ENCODE measurements around the gene FBXL2.

Gene FBXL2

DNA sequence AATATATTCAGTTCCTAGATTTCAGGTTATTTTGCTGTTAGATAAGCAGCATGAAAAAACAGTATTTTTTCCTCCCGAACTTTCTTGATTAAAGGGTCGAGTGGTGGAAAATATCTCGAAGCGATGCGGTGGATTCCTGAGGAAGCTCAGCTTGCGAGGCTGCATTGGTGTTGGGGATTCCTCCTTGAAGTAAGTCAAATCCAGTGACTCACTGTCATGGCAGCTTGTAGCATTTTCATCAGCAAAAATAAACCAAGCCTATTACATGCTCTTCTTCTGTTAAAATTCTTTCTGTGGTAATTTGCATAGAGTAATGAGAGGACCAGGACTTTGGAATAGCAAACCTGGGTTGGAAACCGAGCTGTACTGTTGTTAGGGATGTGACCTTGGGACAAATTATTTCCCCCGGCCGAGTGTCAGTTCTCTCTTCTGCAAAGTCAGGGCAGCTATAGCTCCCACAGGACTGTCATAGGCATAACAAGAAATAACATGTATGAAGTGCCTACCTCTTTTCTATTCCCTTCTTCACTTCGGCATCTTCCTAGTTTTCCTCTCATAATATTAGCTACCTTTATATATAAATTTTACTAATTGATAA lies 87.4 kb downstream of the FBXL2 start:
- CTCF ChIA-PET = interaction anchor here (0.5 to 1.1 kb wide), 3 partner anchors 8 to 257 kb away, joined by 3 to 6 read pairs (median 3); no protein-coding TSS in a partner anchor
- Histone ChIP-seq H3K27ac (ENCODE audit: extremely low read depth, low read depth, low read length) (no peak overlapping the region), H3K9me3 (ENCODE audit: control insufficient read depth, insufficient read depth, low read depth, low read length) (no peaks in the 10 kb centered on the region), H3K4me3 (ENCODE audit: low read depth, low read length) (no peak overlapping the region), H3K36me3 (ENCODE audit: control insufficient read depth in 2 of 2, insufficient read depth in 1 of 2, low read length in 2 of 2) (peaks cover 0 to 6% of the 10 kb centered on the region in 2 experiments; a peak in 2 of 3 replicates), H3K4me1 (ENCODE audit: control insufficient read depth, insufficient read depth, low read length) (no peaks in the 10 kb centered on the region)
- TF ChIP-seq ZBTB48 (tag by site-specific recombination; IDR thresholded peaks at IDR 0.05) (no peak), ZNF670 (tag by site-specific recombination; IDR thresholded peaks at IDR 0.05; ENCODE audit: low read depth) (no peak), ZNF785 (tag by site-specific recombination; IDR thresholded peaks at IDR 0.05) (no peak), ZNF843 (tag by site-specific recombination; IDR thresholded peaks at IDR 0.05) (no peak), ZNF184 (tag by site-specific recombination; IDR thresholded peaks at IDR 0.05) (no peak), KLF1 (tag by site-specific recombination; IDR thresholded peaks at IDR 0.05) (no peak), ZNF514 (tag by site-specific recombination; IDR thresholded peaks at IDR 0.05) (no peak), ZNF404 (tag by site-specific recombination; IDR thresholded peaks at IDR 0.05) (no peak), ZNF626 (tag by site-specific recombination; IDR thresholded peaks at IDR 0.05) (no peak), ZNF585B (tag by site-specific recombination; IDR thresholded peaks at IDR 0.05) (no peak), ZNF623 (tag by site-specific recombination; IDR thresholded peaks at IDR 0.05) (no peak), ZNF324 (tag by site-specific recombination; IDR thresholded peaks at IDR 0.05) (no peak), HOXA7 (CRISPR knock-in tag; IDR thresholded peaks at IDR 0.05; ENCODE audit: borderline replicate concordance) (no peak), MEIS1 (CRISPR knock-in tag; IDR thresholded peaks at IDR 0.05; ENCODE audit: borderline replicate concordance) (no peak), HOXC10 (CRISPR knock-in tag; IDR thresholded peaks at IDR 0.05) (no peak)
- TF ChIP-seq, protein P1, sequence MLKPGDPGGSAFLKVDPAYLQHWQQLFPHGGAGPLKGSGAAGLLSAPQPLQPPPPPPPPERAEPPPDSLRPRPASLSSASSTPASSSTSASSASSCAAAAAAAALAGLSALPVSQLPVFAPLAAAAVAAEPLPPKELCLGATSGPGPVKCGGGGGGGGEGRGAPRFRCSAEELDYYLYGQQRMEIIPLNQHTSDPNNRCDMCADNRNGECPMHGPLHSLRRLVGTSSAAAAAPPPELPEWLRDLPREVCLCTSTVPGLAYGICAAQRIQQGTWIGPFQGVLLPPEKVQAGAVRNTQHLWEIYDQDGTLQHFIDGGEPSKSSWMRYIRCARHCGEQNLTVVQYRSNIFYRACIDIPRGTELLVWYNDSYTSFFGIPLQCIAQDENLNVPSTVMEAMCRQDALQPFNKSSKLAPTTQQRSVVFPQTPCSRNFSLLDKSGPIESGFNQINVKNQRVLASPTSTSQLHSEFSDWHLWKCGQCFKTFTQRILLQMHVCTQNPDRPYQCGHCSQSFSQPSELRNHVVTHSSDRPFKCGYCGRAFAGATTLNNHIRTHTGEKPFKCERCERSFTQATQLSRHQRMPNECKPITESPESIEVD (tag by site-specific recombination; IDR thresholded peaks at IDR 0.05) = no peak
- TF ChIP-seq, protein P2, sequence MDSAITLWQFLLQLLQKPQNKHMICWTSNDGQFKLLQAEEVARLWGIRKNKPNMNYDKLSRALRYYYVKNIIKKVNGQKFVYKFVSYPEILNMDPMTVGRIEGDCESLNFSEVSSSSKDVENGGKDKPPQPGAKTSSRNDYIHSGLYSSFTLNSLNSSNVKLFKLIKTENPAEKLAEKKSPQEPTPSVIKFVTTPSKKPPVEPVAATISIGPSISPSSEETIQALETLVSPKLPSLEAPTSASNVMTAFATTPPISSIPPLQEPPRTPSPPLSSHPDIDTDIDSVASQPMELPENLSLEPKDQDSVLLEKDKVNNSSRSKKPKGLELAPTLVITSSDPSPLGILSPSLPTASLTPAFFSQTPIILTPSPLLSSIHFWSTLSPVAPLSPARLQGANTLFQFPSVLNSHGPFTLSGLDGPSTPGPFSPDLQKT (IDR thresholded peaks at IDR 0.05; ENCODE audit: borderline replicate concordance, low read depth, low read length) = no peak
- TF ChIP-seq, protein P3, sequence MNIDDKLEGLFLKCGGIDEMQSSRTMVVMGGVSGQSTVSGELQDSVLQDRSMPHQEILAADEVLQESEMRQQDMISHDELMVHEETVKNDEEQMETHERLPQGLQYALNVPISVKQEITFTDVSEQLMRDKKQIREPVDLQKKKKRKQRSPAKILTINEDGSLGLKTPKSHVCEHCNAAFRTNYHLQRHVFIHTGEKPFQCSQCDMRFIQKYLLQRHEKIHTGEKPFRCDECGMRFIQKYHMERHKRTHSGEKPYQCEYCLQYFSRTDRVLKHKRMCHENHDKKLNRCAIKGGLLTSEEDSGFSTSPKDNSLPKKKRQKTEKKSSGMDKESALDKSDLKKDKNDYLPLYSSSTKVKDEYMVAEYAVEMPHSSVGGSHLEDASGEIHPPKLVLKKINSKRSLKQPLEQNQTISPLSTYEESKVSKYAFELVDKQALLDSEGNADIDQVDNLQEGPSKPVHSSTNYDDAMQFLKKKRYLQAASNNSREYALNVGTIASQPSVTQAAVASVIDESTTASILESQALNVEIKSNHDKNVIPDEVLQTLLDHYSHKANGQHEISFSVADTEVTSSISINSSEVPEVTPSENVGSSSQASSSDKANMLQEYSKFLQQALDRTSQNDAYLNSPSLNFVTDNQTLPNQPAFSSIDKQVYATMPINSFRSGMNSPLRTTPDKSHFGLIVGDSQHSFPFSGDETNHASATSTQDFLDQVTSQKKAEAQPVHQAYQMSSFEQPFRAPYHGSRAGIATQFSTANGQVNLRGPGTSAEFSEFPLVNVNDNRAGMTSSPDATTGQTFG (tag by site-specific recombination; IDR thresholded peaks at IDR 0.05; ENCODE audit: borderline replicate concordance) = no peak
- POLR2A ChIA-PET = no interaction called here

DNA sequence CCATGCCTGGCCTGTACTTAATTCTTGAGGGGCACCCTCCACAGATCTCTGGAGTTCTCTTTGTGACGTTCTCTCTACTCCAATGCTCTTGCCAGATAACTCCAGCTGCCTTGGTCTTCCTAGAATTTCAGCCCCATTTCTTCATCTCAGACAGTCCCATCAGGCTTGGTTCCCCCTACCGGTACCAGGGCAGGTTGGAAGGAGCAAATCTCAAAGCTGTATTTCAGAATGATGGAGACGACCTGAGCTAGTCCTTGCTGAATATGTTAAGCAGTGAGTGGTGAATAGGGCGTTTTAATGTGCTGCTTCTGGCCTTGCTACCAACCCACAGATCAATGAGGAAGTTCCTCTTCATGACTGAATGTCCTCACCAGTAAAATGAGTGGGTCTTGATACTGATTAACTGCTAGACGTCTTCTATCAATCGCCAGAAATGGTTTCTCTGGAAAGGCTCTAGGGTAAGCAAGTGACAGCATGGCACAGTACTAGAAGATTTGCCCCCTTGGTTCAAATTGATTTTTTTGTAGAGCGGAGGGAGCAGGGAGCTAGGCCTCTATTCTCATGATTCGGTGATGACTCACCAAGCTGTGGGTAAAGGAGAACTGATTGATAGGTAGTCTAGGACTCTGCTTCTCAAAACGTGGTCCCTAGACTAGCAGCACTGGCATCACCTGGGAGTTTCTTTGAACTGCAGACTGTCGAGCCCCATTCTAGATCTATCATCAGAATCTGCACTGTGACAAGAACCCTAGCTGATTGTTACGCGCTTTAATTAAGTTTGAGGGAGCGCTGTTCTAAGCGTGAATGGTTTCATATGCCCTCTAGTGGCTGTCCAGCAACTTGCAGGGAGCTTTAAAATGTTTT lies 95.2 kb downstream of the FBXL2 start:
- no peaks in the 10 kb centered on the region for H3K9me3 ChIP-seq (ENCODE audit: control insufficient read depth, insufficient read depth, low read depth, low read length)
- H3K4me1 ChIP-seq (ENCODE audit: control insufficient read depth, insufficient read depth, low read length) = no peaks in the 10 kb centered on the region
- ChIA-PET CTCF (interaction anchor here (0.5 to 4.1 kb wide), 45 partner anchors 8 to 943 kb away, joined by 3 to 113 read pairs (median 4); no protein-coding TSS in a partner anchor), POLR2A (interaction anchor here (0.8 to 1.6 kb wide), 2 partner anchors 241 to 259 kb away, joined by 3 to 8 read pairs; partner anchors contain the start of gene CRTAP)
- peaks cover 0 to 29% of the 10 kb centered on the region in 2 experiments; a peak in 2 of 3 replicates for H3K36me3 ChIP-seq (ENCODE audit: control insufficient read depth in 2 of 2, insufficient read depth in 1 of 2, low read length in 2 of 2)
- H3K27ac ChIP-seq (ENCODE audit: extremely low read depth, low read depth, low read length) = no peak overlapping the region
- no peak overlapping the region for H3K4me3 ChIP-seq (ENCODE audit: low read depth, low read length)
- peak; percentile 68 for TF ChIP-seq ZNF654 (tag by site-specific recombination; IDR thresholded peaks at IDR 0.05; ENCODE audit: low read depth)
- TF ChIP-seq, protein P4, sequence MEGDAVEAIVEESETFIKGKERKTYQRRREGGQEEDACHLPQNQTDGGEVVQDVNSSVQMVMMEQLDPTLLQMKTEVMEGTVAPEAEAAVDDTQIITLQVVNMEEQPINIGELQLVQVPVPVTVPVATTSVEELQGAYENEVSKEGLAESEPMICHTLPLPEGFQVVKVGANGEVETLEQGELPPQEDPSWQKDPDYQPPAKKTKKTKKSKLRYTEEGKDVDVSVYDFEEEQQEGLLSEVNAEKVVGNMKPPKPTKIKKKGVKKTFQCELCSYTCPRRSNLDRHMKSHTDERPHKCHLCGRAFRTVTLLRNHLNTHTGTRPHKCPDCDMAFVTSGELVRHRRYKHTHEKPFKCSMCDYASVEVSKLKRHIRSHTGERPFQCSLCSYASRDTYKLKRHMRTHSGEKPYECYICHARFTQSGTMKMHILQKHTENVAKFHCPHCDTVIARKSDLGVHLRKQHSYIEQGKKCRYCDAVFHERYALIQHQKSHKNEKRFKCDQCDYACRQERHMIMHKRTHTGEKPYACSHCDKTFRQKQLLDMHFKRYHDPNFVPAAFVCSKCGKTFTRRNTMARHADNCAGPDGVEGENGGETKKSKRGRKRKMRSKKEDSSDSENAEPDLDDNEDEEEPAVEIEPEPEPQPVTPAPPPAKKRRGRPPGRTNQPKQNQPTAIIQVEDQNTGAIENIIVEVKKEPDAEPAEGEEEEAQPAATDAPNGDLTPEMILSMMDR (tag by site-specific recombination; IDR thresholded peaks at IDR 0.05) = peak; percentile 21; the same call in 1 of the 2 replicates
- peak; percentile 48; the same call in 1 of the 2 replicates for TF ChIP-seq ZBTB17 (tag by site-specific recombination; IDR thresholded peaks at IDR 0.05)
- peak; percentile 52; the same call in 1 of the 2 replicates for TF ChIP-seq ZBTB48 (tag by site-specific recombination; IDR thresholded peaks at IDR 0.05)
- TF ChIP-seq ZNF2 (tag by site-specific recombination; IDR thresholded peaks at IDR 0.05) = peak; percentile 72
- no peak for TF ChIP-seq ZNF175 (tag by site-specific recombination; IDR thresholded peaks at IDR 0.05)
- no peak for TF ChIP-seq YY1 (tag by site-specific recombination; IDR thresholded peaks at IDR 0.05)
- TF ChIP-seq ZNF157 (tag by site-specific recombination; IDR thresholded peaks at IDR 0.05) = 0 out of 2 replicates have a peak, but pooled peaks have one; percentile 62
